PFSK-1 (cell line): ENCODE measurements around the gene CCDC191.

Experiments
- FOXP2 ChIP-seq: optimal IDR thresholded peaks from 2 replicates; pipeline ENCODE3; 2011; ENCODE audit warnings: borderline replicate concordance, control low read depth, inconsistent platforms; ENCODE audit not compliant: insufficient read depth; ENCODE audit errors: extremely low read length, extremely low read depth
- POLR2AphosphoS5 ChIP-seq: IDR thresholded peaks from 2 replicates; pipeline ENCODE4 v1.6.1; 2012; ENCODE audit warnings: low read depth, mild to moderate bottlenecking, control low read depth, low read length, moderate library complexity
- REST ChIP-seq, 2 experiments: IDR thresholded peaks; 2 replicates each; pipeline versions ENCODE4 v1.6.1 to v1.8.0; 2011 to 2012; ENCODE audit warnings: low read depth in 2 of 2, low read length in 2 of 2, control low read depth in 1 of 2, inconsistent platforms in 1 of 2, mild to moderate bottlenecking in 1 of 2, moderate library complexity in 1 of 2; ENCODE audit not compliant: insufficient read depth in 1 of 2
- SIN3A ChIP-seq: IDR thresholded peaks from 2 replicates; pipeline ENCODE4 v1.6.1; 2012; ENCODE audit warnings: mild to moderate bottlenecking, low read length, moderate library complexity, borderline replicate concordance; ENCODE audit not compliant: insufficient read depth
- TAF1 ChIP-seq: IDR thresholded peaks from 2 replicates; pipeline ENCODE4 v1.6.1; 2012; ENCODE audit warnings: low read length, control low read depth, borderline replicate concordance; ENCODE audit not compliant: insufficient read depth

Gene CCDC191

GRCh38 chr3:114060906-114061655, 4.8 kb upstream of the CCDC191 start:
- TF ChIP-seq POLR2AphosphoS5 (no peak), SIN3A (no peak), REST (IDR thresholded peaks at IDR 0.05; ENCODE audit: insufficient read depth in 1 of 2, low read depth in 2 of 2, low read length in 2 of 2) (no peak), FOXP2 (no peak), TAF1 (no peak)

GRCh38 chr3:114058646-114059045, 2.3 kb upstream of the CCDC191 start:
- TF ChIP-seq POLR2AphosphoS5, result no peak

GRCh38 chr3:114057011-114057347, 653 bp upstream of the CCDC191 start:
- 0 out of 2 replicates have a peak, but pooled peaks have one; percentile 1 for TF ChIP-seq TAF1
- no peak for TF ChIP-seq SIN3A
- TF ChIP-seq REST (IDR thresholded peaks at IDR 0.05; ENCODE audit: insufficient read depth in 1 of 2, low read depth in 2 of 2, low read length in 2 of 2), result no peak
- no peak for TF ChIP-seq FOXP2
- no peak for TF ChIP-seq POLR2AphosphoS5

- TF ChIP-seq REST (IDR thresholded peaks at IDR 0.05; ENCODE audit: insufficient read depth in 1 of 2, low read depth in 2 of 2, low read length in 2 of 2) (no peak), TAF1 (no peak), FOXP2 (no peak), SIN3A (no peak), POLR2AphosphoS5 (no peak)
These were observed 4.1 kb downstream of the CCDC191 start for GRCh38 chr3:114052216-114052615.

- TF ChIP-seq REST (IDR thresholded peaks at IDR 0.05; ENCODE audit: insufficient read depth in 1 of 2, low read depth in 2 of 2, low read length in 2 of 2) (no peak), POLR2AphosphoS5 (no peak), SIN3A (no peak), TAF1 (no peak), FOXP2 (no peak)
These were observed 13.1 kb downstream of the CCDC191 start for GRCh38 chr3:114043205-114043604.

- TF ChIP-seq POLR2AphosphoS5 (no peak), SIN3A (no peak), TAF1 (no peak), FOXP2 (no peak), REST (IDR thresholded peaks at IDR 0.05; ENCODE audit: insufficient read depth in 1 of 2, low read depth in 2 of 2, low read length in 2 of 2) (no peak)
These were observed 20.4 kb downstream of the CCDC191 start for GRCh38 chr3:114035896-114036295.
